UCSD-AML1 (cell line): ENCODE results near the gene ST3GAL4.
"Not testable (repeated sequence)": the region's sequence is repeated elsewhere in the genome, so short reads cannot be mapped to it uniquely, and the experiment has no call there.

ENCODE experiments used
- DNase-seq: peaks from one replicate; lab custom pipeline; 2025; ENCODE audit not compliant: unreplicated experiment; lab: John Stamatoyannopoulos, UW

The ST3GAL4 gene

GRCh38 chr11:126355324-126355925, at the start of gene ST3GAL4:
ST3GAL4 (plus strand) TSS chr11:126355686; CDS start chr11:126406156, 50,470 bp downstream.
- DNase-seq = peak; percentile 82

GRCh38 chr11:126305699-126306098, 49.8 kb upstream of the ST3GAL4 start:
- no peak for DNase-seq

- DNase-seq = peak; percentile 32
Observed at GRCh38 chr11:126307706-126308105, 47.8 kb upstream of the ST3GAL4 start.

DNA sequence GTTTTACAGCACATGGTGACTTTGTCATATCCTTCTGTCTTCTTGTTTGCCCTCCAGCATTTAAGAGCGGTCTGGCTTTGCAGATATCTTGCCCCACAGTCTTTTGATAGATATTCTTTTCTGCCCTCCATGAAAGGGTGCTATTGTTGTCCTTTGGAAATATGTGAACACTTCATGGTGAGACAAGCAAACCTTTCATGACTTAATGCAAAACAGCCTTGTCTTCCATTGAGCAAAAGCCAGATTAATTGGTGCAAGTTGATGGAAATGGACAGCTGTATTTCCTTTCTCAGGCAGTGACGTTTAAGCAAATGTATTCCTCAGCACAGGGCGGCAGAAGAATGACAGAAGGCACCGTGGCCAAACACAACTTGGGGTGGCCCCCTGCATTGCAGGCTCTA, 47.2 kb upstream of the ST3GAL4 start:
- DNase-seq = no peak

DNA sequence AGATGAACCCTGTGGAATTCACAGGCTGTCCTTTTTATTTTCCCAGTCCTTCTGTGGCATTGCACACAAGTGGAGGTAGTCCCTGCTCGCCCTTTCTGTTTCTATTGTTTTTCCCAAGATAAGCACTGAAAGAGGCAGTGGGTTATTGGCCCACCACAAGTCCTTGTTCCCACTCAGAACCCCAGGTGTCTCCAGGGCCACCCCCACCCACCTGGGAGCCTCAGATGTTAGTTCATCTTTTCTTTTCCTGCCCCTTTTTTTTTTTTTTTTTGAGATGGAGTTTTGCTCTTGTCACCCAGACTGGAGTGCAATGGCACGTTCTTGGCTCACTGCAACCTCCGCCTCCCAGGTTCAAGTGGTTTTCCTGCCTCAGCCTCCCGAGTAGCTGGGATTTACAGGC, 46.7 kb upstream of the ST3GAL4 start:
- not testable (repeated sequence) for DNase-seq

DNA sequence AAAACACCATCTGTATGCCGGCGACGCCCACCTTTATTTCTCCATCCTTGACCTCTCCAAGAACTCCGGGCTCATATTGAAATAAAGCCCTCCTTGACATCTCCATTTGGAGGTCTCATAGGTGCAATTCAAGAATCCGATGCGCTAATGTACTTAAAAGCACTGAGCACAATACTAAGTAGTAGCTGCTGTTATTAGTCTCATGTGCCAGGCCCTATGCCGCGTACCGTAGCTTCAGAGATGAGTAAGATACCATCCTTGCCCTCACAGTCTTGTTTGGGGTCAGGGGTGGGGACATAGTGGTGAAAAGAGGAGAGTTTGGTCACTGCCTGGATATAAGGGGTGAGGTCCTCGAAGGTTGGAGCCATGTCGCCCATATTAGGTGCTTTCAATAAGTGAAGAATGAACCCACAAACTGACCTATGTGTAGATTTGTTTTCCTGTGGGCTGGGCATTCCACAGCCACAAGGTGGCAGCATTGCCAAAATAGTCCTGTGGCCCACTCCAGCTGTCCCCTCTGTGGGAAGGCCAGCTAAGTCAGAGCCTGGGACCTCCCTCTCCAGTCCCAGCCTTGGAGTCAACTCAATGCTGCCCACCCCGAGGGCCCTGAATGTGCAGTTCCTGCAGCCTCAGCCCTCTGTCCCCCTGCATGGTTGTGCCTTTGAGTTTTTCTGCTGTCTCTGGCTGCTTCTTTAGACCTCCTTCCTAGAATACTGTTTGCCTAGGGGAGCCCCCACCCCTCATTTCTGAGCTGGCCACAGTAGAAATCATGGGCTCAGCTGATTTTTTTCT, 45.1 kb upstream of the ST3GAL4 start:
- peak; percentile 77 for DNase-seq

- no peak for DNase-seq
Observed at GRCh38 chr11:126310992-126311310, 44.5 kb upstream of the ST3GAL4 start.

GRCh38 chr11:126311401-126312291, 43.8 kb upstream of the ST3GAL4 start:
- DNase-seq = no peak

DNA sequence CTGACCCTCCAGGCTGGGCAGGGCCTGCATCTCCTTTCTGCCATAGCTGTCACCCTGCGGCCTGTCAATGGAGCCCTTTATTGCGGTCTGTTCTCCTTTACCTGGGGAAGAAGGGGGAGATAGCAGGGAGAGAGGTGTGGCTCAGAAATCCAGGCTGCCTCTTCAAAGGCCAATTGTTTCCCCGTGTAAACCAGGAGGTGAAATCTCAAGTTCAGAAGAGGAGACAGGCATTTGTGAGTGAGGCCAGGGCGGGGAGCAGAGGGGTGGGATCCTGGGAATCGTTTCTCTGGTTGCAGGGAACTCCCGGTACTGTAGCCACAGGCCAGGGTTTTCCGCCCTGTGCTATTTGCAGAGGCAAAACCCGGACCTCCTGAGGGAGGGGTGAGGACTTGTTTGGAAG, 42.5 kb upstream of the ST3GAL4 start:
- no peak for DNase-seq

GRCh38 chr11:126313826-126314225, 41.7 kb upstream of the ST3GAL4 start:
- no peak for DNase-seq

- no peak for DNase-seq
Observed at GRCh38 chr11:126317432-126317755, 38.1 kb upstream of the ST3GAL4 start.

- DNase-seq = peak; percentile 58
Observed at GRCh38 chr11:126317756-126318573, 37.5 kb upstream of the ST3GAL4 start.

DNA sequence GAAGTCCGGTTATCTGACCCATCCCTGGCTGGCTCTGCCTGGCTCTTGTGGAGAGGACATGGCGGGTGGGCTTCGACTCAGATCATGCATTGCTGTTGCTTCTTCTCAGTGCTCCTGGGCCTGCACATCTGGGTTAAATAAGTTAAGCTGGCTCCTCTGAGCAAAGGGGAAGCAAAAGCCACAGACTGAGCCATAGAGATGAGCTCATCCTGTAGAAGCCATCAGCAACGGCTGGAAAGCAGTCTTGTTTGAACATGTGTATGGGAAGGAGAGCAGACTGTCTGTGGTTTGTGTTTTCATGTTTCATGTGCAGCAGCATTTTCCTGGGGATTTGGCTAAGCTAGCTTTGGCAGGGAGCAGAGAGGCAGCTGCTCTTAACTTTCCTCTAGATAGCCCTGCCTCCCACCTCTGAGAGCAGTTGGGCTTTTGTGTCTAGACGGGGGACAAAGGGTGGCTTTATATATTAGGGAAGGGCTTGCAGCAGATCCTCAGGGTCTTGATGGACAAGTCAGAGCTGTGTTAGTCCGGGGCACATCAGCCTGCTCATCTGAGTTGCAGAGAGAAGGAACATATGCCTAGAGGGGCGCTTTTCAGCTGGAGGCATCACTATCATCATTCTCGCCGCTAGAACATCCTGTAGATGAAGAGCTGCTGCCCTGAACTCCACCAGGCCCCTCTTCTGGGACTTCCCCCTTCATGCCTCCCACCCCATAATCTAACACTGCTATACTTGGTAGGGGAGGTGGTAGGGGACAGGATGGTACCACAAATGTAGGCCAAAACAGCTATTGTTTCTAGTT, 36.7 kb upstream of the ST3GAL4 start:
- peak; percentile 55 for DNase-seq

- no peak for DNase-seq
Observed at GRCh38 chr11:126319374-126319740, 36.1 kb upstream of the ST3GAL4 start.

DNA sequence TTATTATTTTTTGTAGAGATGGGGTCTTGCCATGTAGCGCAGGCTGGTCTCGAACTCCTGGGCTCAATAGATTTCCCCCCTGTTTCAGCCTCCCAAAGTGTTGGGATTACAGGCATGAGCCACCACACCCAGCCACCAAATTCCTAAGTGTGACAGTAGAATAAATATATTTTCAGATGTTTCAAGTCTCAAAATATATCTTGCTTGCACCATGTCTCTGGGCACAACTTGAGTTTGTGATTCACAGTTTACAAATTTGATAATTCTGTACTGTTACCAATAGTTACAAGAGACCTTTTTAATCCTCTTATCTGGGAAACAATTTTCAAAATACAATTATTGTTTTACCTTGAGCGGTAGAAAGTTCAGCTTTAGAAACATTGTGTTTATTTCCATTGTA, 32.5 kb upstream of the ST3GAL4 start:
- DNase-seq = no peak

DNA sequence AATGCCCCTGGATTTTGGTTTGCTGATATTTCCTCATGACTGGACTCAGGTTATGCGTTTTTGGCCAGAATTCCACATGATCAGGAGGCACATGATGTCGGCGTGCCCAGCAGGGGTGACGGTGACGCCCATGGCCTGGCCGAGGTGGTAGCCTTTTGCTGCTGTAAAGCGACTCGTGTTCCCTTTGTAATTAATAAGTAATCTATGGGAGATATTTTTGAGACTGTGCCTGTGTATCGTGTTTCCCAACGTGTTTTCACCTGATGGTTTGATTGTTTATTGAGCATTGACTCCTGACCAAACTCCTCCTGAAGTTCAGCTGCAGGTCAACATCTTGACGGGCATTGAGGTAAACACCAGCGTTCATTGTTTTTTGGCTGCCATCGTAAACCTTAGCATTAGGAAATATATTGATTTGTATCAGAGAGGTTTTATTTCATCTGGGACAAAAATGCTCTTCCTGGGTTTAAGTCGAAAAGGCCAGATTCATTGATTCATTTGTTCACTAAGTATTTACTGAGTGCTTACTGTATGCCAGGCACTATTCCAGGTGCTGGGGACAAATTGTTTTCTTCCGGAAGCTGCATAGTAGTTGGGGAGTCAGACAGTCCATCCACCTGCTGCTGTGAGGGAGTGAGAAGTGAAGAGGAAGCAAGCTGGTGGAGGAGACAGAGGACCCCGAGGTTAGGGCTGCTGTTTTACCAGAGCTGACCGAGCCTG, 28.0 kb upstream of the ST3GAL4 start:
- DNase-seq = no peak

- DNase-seq = no peak
Observed at GRCh38 chr11:126328001-126328390, 27.5 kb upstream of the ST3GAL4 start.

- DNase-seq = no peak
Observed at GRCh38 chr11:126328444-126328843, 27.0 kb upstream of the ST3GAL4 start.

GRCh38 chr11:126328938-126329643, 26.4 kb upstream of the ST3GAL4 start:
- no peak for DNase-seq
